Measurements from ENCODE around the gene SELP. TPM values are rescaled to one million over a fixed set of nuclear protein-coding genes. Genes with fewer than 3 reads are reported as not detected.
A peak's percentile ranks its signal among the peaks of the same experiment; 100 is the strongest.

SELP gene
- total and polyA plus RNA-seq, 2 of the 13 experiments (the other 11 are each of a cell fraction or from before 2014, with no cell fraction given) = 0.11 TPM; not detected in 1

DNA sequence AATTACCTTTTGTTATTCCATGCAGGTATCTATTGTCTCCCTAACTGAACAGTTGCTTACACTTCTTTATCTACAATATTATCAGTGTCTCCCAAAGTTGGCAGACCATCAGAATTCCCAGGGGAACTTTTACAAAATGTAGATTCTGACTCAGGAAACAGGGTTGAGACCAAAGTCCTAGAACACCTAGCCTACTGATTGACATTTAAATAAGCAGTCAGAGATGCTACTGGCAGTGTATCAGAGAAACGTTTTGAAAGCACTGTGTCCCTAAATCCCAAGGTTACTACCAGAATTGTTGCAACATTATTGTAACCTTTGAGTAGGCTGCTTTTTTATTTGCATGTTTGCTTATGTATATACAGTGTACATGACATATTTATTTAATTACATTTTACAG, 41.8 kb downstream of the SELP start (continued):
- TF ChIP-seq, protein P1, sequence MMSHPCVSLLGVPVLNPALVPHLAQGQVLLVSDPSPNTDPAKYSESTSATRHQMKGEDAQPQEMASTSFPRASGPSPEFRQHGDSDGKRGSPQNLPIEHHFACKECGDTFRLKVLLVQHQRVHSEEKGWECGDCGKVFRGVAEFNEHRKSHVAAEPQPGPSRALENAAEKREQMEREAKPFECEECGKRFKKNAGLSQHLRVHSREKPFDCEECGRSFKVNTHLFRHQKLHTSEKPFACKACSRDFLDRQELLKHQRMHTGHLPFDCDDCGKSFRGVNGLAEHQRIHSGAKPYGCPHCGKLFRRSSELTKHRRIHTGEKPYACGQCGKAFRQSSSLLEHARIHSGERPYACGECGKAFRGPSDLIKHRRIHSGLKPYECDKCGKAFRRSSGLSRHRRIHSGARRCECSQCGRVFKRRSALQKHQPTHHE (CRISPR knock-in tag; IDR thresholded peaks at IDR 0.05; ENCODE audit: borderline replicate concordance) = no peak
- TF ChIP-seq TBX3 (IDR thresholded peaks at IDR 0.05; ENCODE audit: borderline replicate concordance) = peak; percentile 65; the same call in 1 of the 2 replicates
- TF ChIP-seq, protein P2, sequence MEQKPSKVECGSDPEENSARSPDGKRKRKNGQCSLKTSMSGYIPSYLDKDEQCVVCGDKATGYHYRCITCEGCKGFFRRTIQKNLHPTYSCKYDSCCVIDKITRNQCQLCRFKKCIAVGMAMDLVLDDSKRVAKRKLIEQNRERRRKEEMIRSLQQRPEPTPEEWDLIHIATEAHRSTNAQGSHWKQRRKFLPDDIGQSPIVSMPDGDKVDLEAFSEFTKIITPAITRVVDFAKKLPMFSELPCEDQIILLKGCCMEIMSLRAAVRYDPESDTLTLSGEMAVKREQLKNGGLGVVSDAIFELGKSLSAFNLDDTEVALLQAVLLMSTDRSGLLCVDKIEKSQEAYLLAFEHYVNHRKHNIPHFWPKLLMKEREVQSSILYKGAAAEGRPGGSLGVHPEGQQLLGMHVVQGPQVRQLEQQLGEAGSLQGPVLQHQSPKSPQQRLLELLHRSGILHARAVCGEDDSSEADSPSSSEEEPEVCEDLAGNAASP (CRISPR knock-in tag; IDR thresholded peaks at IDR 0.05; ENCODE audit: borderline replicate concordance) = peak; percentile 29; the same call in 1 of the 2 replicates
- peak; percentile 83 for TF ChIP-seq HNF4G (IDR thresholded peaks at IDR 0.05; ENCODE audit: borderline replicate concordance, low read depth, low read length)
- TF ChIP-seq HNF4G (CRISPR knock-in tag; IDR thresholded peaks at IDR 0.05; ENCODE audit: borderline replicate concordance, low read depth) = no peak
- TF ChIP-seq TCF7 (IDR thresholded peaks at IDR 0.05; ENCODE audit: low read depth) = peak; percentile 50; the same call in 1 of the 2 replicates
- TF ChIP-seq TBX2 (CRISPR knock-in tag; IDR thresholded peaks at IDR 0.05; ENCODE audit: borderline replicate concordance) = peak; percentile 48; the same call in 1 of the 2 replicates
- TF ChIP-seq ISL2 (CRISPR knock-in tag; IDR thresholded peaks at IDR 0.05) = peak; percentile 56
- peak; percentile 72 for TF ChIP-seq CREM (IDR thresholded peaks at IDR 0.05)
- no peak for TF ChIP-seq CREM (CRISPR knock-in tag; IDR thresholded peaks at IDR 0.05)
- peak; percentile 48; the same call in 1 of the 2 replicates for TF ChIP-seq MIXL1 (CRISPR knock-in tag; IDR thresholded peaks at IDR 0.05)
- no peak for TF ChIP-seq NCOA1 (CRISPR knock-in tag; IDR thresholded peaks at IDR 0.05)
- peak; percentile 78 for TF ChIP-seq SOX5 (CRISPR knock-in tag; IDR thresholded peaks at IDR 0.05; ENCODE audit: borderline replicate concordance)
- TF ChIP-seq RCOR2 (CRISPR knock-in tag; IDR thresholded peaks at IDR 0.05) = peak; percentile 62; the same call in 1 of the 2 replicates
- no peak for TF ChIP-seq SSRP1 (CRISPR knock-in tag; IDR thresholded peaks at IDR 0.05)
- TF ChIP-seq ASH2L (IDR thresholded peaks at IDR 0.05; ENCODE audit: insufficient read length, low read depth, low read length) = peak; percentile 49
- TF ChIP-seq FLYWCH1 (CRISPR knock-in tag; IDR thresholded peaks at IDR 0.05) = no peak
- TF ChIP-seq RBFOX2 (IDR thresholded peaks at IDR 0.05; ENCODE audit: low read depth, low read length) = no peak
- peak; percentile 75; the same call in 1 of the 2 replicates for TF ChIP-seq HMG20A (CRISPR knock-in tag; IDR thresholded peaks at IDR 0.05; ENCODE audit: borderline replicate concordance)
- peak; percentile 87 for TF ChIP-seq HNF4A (CRISPR knock-in tag; IDR thresholded peaks at IDR 0.05)
- TF ChIP-seq ZEB1 (IDR thresholded peaks at IDR 0.05; ENCODE audit: insufficient replicate concordance, low read depth) = peak; percentile 53
- TF ChIP-seq, protein P3, sequence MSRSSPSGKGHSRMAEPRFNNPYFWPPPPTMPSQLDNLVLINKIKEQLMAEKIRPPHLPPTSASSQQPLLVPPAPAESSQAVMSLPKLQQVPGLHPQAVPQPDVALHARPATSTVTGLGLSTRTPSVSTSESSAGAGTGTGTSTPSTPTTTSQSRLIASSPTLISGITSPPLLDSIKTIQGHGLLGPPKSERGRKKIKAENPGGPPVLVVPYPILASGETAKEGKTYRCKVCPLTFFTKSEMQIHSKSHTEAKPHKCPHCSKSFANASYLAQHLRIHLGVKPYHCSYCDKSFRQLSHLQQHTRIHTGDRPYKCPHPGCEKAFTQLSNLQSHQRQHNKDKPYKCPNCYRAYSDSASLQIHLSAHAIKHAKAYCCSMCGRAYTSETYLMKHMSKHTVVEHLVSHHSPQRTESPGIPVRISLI (CRISPR knock-in tag; IDR thresholded peaks at IDR 0.05; ENCODE audit: borderline replicate concordance) = peak; percentile 22; the same call in 1 of the 2 replicates
- no peak for TF ChIP-seq FOXA1 (IDR thresholded peaks at IDR 0.05)
- peak; percentile 56 for TF ChIP-seq FOXA1 (CRISPR knock-in tag; IDR thresholded peaks at IDR 0.05)

Data from HepG2 (cell line).